Ascending aorta (tissue), 2 donors: ENCODE results near the gene SERGEF. TPM values are rescaled to one million over a fixed set of nuclear protein-coding genes. Genes with fewer than 3 reads are reported as not detected.

Experiments used
- DNase-seq, 2 donors: peaks; one replicate each; pipeline ENCODE4 v3.0.0-alpha.2; 2019; ENCODE audit warnings: low spot score in 2 of 2
- H3K27ac ChIP-seq, 2 donors: fragments of 200-600 bp; sonication (generic); one replicate each; pipeline ENCODE4 v1.5.1; 2016 to 2017; ENCODE audit warnings: mild to moderate bottlenecking in 1 of 2
- H3K27me3 ChIP-seq: fragments of 200-600 bp; sonication (generic); one replicate; pipeline ENCODE4 v1.5.1; 2017
- H3K36me3 ChIP-seq, 2 donors: fragments of 200-600 bp; sonication (generic); one replicate each; pipeline ENCODE4 v1.5.1; 2016
- H3K4me1 ChIP-seq, 2 donors: fragments of 200-600 bp; sonication (generic); one replicate each; pipeline ENCODE4 v1.5.1; 2016 to 2017; ENCODE audit warnings: mild to moderate bottlenecking in 1 of 2
- H3K4me3 ChIP-seq, 2 donors: fragments of 200-600 bp; sonication (generic); one replicate each; pipeline ENCODE4 v1.5.1; 2016 to 2017; ENCODE audit warnings: mild to moderate bottlenecking in 1 of 2
- H3K9me3 ChIP-seq, 2 donors: fragments of 200-600 bp; sonication (generic); one replicate each; pipeline ENCODE4 v1.5.1; 2016
- CTCF ChIP-seq, 3 experiments: fragments of 200-600 bp in 2 of 3; fragments of 450-650 bp in 1 of 3; sonication (generic) in 2 of 3; IDR thresholded peaks; one replicate each; pipeline ENCODE4 v1.5.1; 2016 to 2019; ENCODE audit warnings: antibody characterized with exemption in 3 of 3, mild to moderate bottlenecking in 1 of 3, moderate library complexity in 1 of 3
- intact Hi-C: fragments of 100-400 bp; cut with DNase I; formaldehyde crosslinking; loops from one replicate; pipeline ENCODE4 v1.15.1; 2023
- total RNA-seq: library from RNA; depleted of rRNA; stranded (reverse); fragments of >200 nt; gene quantifications from one replicate; pipeline ENCODE4 v1.1.0, GENCODE V29; 2016

The SERGEF gene
- total RNA-seq, 1 donor from 2014 or later, result 13.6 TPM

GRCh38 chr11:17850336-17850735 is 162.5 kb downstream of the SERGEF start:
- no peak for TF ChIP-seq CTCF (IDR thresholded peaks at IDR 0.05)
- Histone ChIP-seq H3K36me3 (peaks cover 0 to 4% of the 10 kb centered on the region in 2 donors), H3K9me3 (no peaks in the 10 kb centered on the region), H3K27ac (no peak overlapping the region), H3K27me3 (no peaks in the 10 kb centered on the region), H3K4me3 (no peak overlapping the region), H3K4me1 (no peaks in the 10 kb centered on the region)
- DNase-seq, result no peak
- intact Hi-C loops, result no loop called here

GRCh38 chr11:17848715-17849114 is 164.1 kb downstream of the SERGEF start:
- no peak for TF ChIP-seq CTCF (IDR thresholded peaks at IDR 0.05)
- Histone ChIP-seq H3K27ac (no peak overlapping the region), H3K4me1 (no peaks in the 10 kb centered on the region), H3K27me3 (no peaks in the 10 kb centered on the region), H3K4me3 (no peak overlapping the region), H3K9me3 (no peaks in the 10 kb centered on the region), H3K36me3 (peaks cover 0 to 4% of the 10 kb centered on the region in 2 donors)
- intact Hi-C loops, result no loop called here
- no peak for DNase-seq

- TF ChIP-seq CTCF (IDR thresholded peaks at IDR 0.05), result no peak
- DNase-seq, result no peak
- Histone ChIP-seq H3K4me1 (no peaks in the 10 kb centered on the region), H3K27me3 (no peaks in the 10 kb centered on the region), H3K9me3 (no peaks in the 10 kb centered on the region), H3K36me3 (peaks cover 0 to 4% of the 10 kb centered on the region in 2 donors), H3K27ac (no peak overlapping the region), H3K4me3 (no peak overlapping the region)
- intact Hi-C loops, result no loop called here
These were observed 165.9 kb downstream of the SERGEF start for GRCh38 chr11:17846852-17847453.

- Histone ChIP-seq H3K4me1 (no peaks in the 10 kb centered on the region), H3K4me3 (no peak overlapping the region), H3K27ac (no peak overlapping the region), H3K36me3 (peaks cover 0 to 4% of the 10 kb centered on the region in 2 donors), H3K9me3 (no peaks in the 10 kb centered on the region), H3K27me3 (no peaks in the 10 kb centered on the region)
- no peak for TF ChIP-seq CTCF (IDR thresholded peaks at IDR 0.05)
- DNase-seq, result no peak
- intact Hi-C loops, result no loop called here
These were observed 167.4 kb downstream of the SERGEF start for GRCh38 chr11:17845431-17845881.

GRCh38 chr11:17840101-17840548 is 172.7 kb downstream of the SERGEF start:
- Histone ChIP-seq H3K27ac (no peak overlapping the region), H3K36me3 (no peaks in the 10 kb centered on the region), H3K4me3 (no peak overlapping the region), H3K4me1 (no peaks in the 10 kb centered on the region), H3K27me3 (no peaks in the 10 kb centered on the region), H3K9me3 (no peaks in the 10 kb centered on the region)
- intact Hi-C loops, result no loop called here
- DNase-seq, result no peak
- no peak for TF ChIP-seq CTCF (IDR thresholded peaks at IDR 0.05)

GRCh38 chr11:17839450-17839849 is 173.4 kb downstream of the SERGEF start:
- H3K9me3 ChIP-seq, result no peaks in the 10 kb centered on the region
- no peak overlapping the region for H3K27ac ChIP-seq
- TF ChIP-seq CTCF (IDR thresholded peaks at IDR 0.05), result no peak
- H3K4me3 ChIP-seq, result no peak overlapping the region
- DNase-seq, result no peak
- H3K27me3 ChIP-seq, result no peaks in the 10 kb centered on the region
- H3K4me1 ChIP-seq, result no peaks in the 10 kb centered on the region
- intact Hi-C loops, result no loop called here
- H3K36me3 ChIP-seq, result no peaks in the 10 kb centered on the region
